B cell (primary cell): Measurements from ENCODE around the gene VSTM2B.

Experiments
- EZH2 ChIP-seq: IDR thresholded peaks from 2 replicates; pipeline ENCODE4 v1.6.1; 2012; ENCODE audit warnings: borderline replicate concordance, low read depth, mild to moderate bottlenecking, moderate library complexity, low read length; ENCODE audit not compliant: insufficient read depth, poor library complexity, severe bottlenecking
- TF ChIP-seq, protein P1 (sequence below): fragments of 200-600 bp; IDR thresholded peaks from one replicate; pipeline ENCODE4 v1.8.0; 2022; ENCODE audit warnings: antibody characterized with exemption, mild to moderate bottlenecking

DNA sequence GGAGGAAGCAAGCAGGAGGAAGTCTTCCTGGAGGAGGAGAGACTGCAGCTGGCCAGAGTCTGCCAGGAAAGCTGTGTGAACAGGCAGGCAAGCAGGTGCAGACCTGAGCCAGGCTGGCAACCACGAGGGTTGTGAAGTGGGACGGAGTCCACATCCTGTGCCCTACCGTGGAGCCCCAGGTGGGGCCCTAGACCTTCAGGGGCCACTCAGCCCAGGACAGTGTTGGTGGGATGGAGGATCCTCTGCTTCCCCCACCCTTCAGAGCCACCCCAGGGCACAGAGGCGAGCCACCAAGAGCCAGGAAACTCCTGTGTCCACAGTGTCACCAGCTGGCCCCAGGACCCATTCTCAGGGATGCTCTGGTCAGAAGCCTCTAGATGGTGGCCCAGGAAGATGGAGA is 8.4 kb upstream of the VSTM2B start:
- no peak for TF ChIP-seq EZH2
- TF ChIP-seq, protein P1, sequence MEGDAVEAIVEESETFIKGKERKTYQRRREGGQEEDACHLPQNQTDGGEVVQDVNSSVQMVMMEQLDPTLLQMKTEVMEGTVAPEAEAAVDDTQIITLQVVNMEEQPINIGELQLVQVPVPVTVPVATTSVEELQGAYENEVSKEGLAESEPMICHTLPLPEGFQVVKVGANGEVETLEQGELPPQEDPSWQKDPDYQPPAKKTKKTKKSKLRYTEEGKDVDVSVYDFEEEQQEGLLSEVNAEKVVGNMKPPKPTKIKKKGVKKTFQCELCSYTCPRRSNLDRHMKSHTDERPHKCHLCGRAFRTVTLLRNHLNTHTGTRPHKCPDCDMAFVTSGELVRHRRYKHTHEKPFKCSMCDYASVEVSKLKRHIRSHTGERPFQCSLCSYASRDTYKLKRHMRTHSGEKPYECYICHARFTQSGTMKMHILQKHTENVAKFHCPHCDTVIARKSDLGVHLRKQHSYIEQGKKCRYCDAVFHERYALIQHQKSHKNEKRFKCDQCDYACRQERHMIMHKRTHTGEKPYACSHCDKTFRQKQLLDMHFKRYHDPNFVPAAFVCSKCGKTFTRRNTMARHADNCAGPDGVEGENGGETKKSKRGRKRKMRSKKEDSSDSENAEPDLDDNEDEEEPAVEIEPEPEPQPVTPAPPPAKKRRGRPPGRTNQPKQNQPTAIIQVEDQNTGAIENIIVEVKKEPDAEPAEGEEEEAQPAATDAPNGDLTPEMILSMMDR, result no peak
